Keratinocyte (primary cell): ENCODE results near the gene GSTT4. TPM values are rescaled to one million over a fixed set of nuclear protein-coding genes. Genes with fewer than 3 reads are reported as not detected.

Experiments
- DNase-seq: peaks from one replicate; pipeline ENCODE4 v3.0.0-alpha.2; 2011; ENCODE audit warnings: low read depth, missing footprints, low spot score
- FAIRE-seq: peaks from 2 replicates; lab custom pipeline; 2011; peaks lifted over from hg19 to GRCh38; lab: Jason Lieb, UNC
- H2AFZ ChIP-seq: 2 replicates; pipeline ENCODE4 v1.6.0; 2012; ENCODE audit warnings: low read length, control low read depth, inconsistent platforms; ENCODE audit not compliant: control insufficient read depth
- H3K27ac ChIP-seq: 2 replicates; pipeline ENCODE4 v1.5.1; 2011; ENCODE audit warnings: low read length; ENCODE audit not compliant: control insufficient read depth, insufficient read depth
- H3K27me3 ChIP-seq: 3 replicates; pipeline ENCODE4 v1.6.0; 2011; ENCODE audit warnings: low read length; ENCODE audit not compliant: control insufficient read depth, insufficient read depth; ENCODE audit errors: extremely low read depth
- H3K36me3 ChIP-seq, 2 experiments: 2 replicates in 1 of 2; 3 replicates in 1 of 2; pipeline ENCODE4 v1.5.1; 2011; ENCODE audit warnings: low read length in 2 of 2, mild to moderate bottlenecking in 1 of 2; ENCODE audit not compliant: control insufficient read depth in 2 of 2, insufficient read depth in 2 of 2; ENCODE audit errors: extremely low read depth in 1 of 2
- H3K4me1 ChIP-seq: 3 replicates; pipeline ENCODE4 v1.5.1; 2011; ENCODE audit warnings: low read length; ENCODE audit not compliant: control insufficient read depth, insufficient read depth; ENCODE audit errors: extremely low read depth
- H3K4me2 ChIP-seq: 3 replicates; pipeline ENCODE4 v1.6.0; 2011; ENCODE audit warnings: low read depth, low read length; ENCODE audit not compliant: control insufficient read depth, insufficient read depth; ENCODE audit errors: extremely low read depth
- H3K4me3 ChIP-seq, 3 experiments: fragments of 200-600 bp in 1 of 3; sonication (generic) in 1 of 3; 2 replicates in 2 of 3; 3 replicates in 1 of 3; pipeline ENCODE4 v1.5.1; 2011 to 2016; ENCODE audit warnings: low read length in 3 of 3, mild to moderate bottlenecking in 3 of 3, control low read depth in 2 of 3, inconsistent platforms in 1 of 3, low read depth in 1 of 3, mixed read lengths in 1 of 3, mixed run types in 1 of 3, moderate library complexity in 1 of 3; ENCODE audit not compliant: control insufficient read depth in 2 of 3, insufficient read depth in 2 of 3; ENCODE audit errors: extremely low read depth in 1 of 3
- H3K79me2 ChIP-seq: 2 replicates; pipeline ENCODE4 v1.6.0; 2012; ENCODE audit warnings: low read length; ENCODE audit not compliant: control insufficient read depth, insufficient read depth
- H3K9ac ChIP-seq: 3 replicates; pipeline ENCODE4 v1.6.0; 2011; ENCODE audit warnings: low read length; ENCODE audit not compliant: control insufficient read depth, insufficient read depth; ENCODE audit errors: extremely low read depth
- H3K9me1 ChIP-seq: 3 replicates; pipeline ENCODE4 v1.6.0; 2011; ENCODE audit warnings: low read length; ENCODE audit not compliant: control insufficient read depth, insufficient read depth; ENCODE audit errors: extremely low read depth
- H3K9me3 ChIP-seq: 2 replicates; pipeline ENCODE4 v1.5.1; 2012; ENCODE audit warnings: low read depth, low read length; ENCODE audit not compliant: control insufficient read depth
- H4K20me1 ChIP-seq: 3 replicates; pipeline ENCODE4 v1.6.0; 2011; ENCODE audit warnings: low read length; ENCODE audit not compliant: control insufficient read depth, insufficient read depth; ENCODE audit errors: extremely low read depth
- CTCF ChIP-seq, 3 experiments: IDR thresholded peaks in 1 of 3; conservative IDR thresholded peaks in 1 of 3; optimal IDR thresholded peaks in 1 of 3; 2 replicates in 2 of 3; 3 replicates in 1 of 3; pipeline versions ENCODE3 to v1.5.1; 2011; ENCODE audit warnings: low read length in 3 of 3, mild to moderate bottlenecking in 3 of 3, moderate library complexity in 2 of 3, control low read depth in 1 of 3, inconsistent platforms in 1 of 3; ENCODE audit not compliant: insufficient read depth in 2 of 3; ENCODE audit errors: extremely low read depth in 1 of 3
- EZH2 ChIP-seq: IDR thresholded peaks from one replicate; pipeline ENCODE4 v1.6.1; 2012; ENCODE audit warnings: inconsistent platforms, mild to moderate bottlenecking, low read length, moderate library complexity
- dilution Hi-C: fragments of 300-500 bp; cut with MboI; formaldehyde crosslinking; loops from one replicate; pipeline ENCODE4 v1.7.0; 2020; ENCODE audit warnings: low sequenced_read_pairs; ENCODE audit not compliant: extremely low pct_ligation_motif_present
- polyA plus RNA-seq, 5 experiments: library from polyadenylated mRNA; depleted of rRNA in 3 of 5; stranded (reverse) in 3 of 5; stranded (forward) in 1 of 5; unstranded in 1 of 5; fragments of >200 nt; gene quantifications; 1 replicate in 1 of 5; 2 replicates in 3 of 5; 3 replicates in 1 of 5; pipeline versions ENCODE4 v1.2.1 to v1.2.3, GENCODE V29; 2011 to 2012; ENCODE audit warnings: missing spikeins in 2 of 5, low read depth in 1 of 5, low replicate concordance in 1 of 5

GSTT4 gene
- polyA plus RNA-seq, 1 donor (not counting 4 experiments of a cell fraction or from before 2014, with no cell fraction given) = not detected

GRCh38 chr22:24030186-24030702 is 25.0 kb upstream of the GSTT4 start:
- Histone ChIP-seq H3K9ac (no peak overlapping the region), H3K4me3 (no peak overlapping the region), H3K36me3 (peaks cover 1 to 5% of the 10 kb centered on the region in 2 experiments), H3K27me3 (no peaks in the 10 kb centered on the region), H3K9me3 (no peaks in the 10 kb centered on the region), H2AFZ (no peak overlapping the region), H3K4me2 (no peak overlapping the region), H4K20me1 (no peaks in the 10 kb centered on the region), H3K27ac (no peak overlapping the region), H3K9me1 (peaks cover 3% of the 10 kb centered on the region), H3K79me2 (peaks cover 60% of the 10 kb centered on the region), H3K4me1 (peaks cover 8% of the 10 kb centered on the region)
- TF ChIP-seq CTCF (optimal IDR thresholded peaks at IDR 0.05 in 1 of 3, IDR thresholded peaks at IDR 0.05 in 1 of 3, conservative IDR thresholded peaks at IDR 0.05 in 1 of 3; ENCODE audit: extremely low read depth in 1 of 3, insufficient read depth in 2 of 3, low read length in 3 of 3) (no peak), EZH2 (no peak)
- FAIRE-seq = no peak
- dilution Hi-C loops = no loop called here
- DNase-seq = no peak

GRCh38 chr22:24029304-24029703 is 24.1 kb upstream of the GSTT4 start:
- Histone ChIP-seq H3K79me2 (peaks cover 62% of the 10 kb centered on the region), H2AFZ (no peak overlapping the region), H3K27ac (no peak overlapping the region), H3K36me3 (peaks cover 1 to 5% of the 10 kb centered on the region in 2 experiments), H3K4me1 (peaks cover 3% of the 10 kb centered on the region), H3K9me3 (no peaks in the 10 kb centered on the region), H3K27me3 (no peaks in the 10 kb centered on the region), H3K9me1 (peaks cover 3% of the 10 kb centered on the region), H3K4me2 (no peak overlapping the region), H3K4me3 (no peak overlapping the region), H4K20me1 (no peaks in the 10 kb centered on the region), H3K9ac (no peak overlapping the region)
- DNase-seq (no peak), FAIRE-seq (no peak)
- TF ChIP-seq CTCF (optimal IDR thresholded peaks at IDR 0.05 in 1 of 3, IDR thresholded peaks at IDR 0.05 in 1 of 3, conservative IDR thresholded peaks at IDR 0.05 in 1 of 3; ENCODE audit: extremely low read depth in 1 of 3, insufficient read depth in 2 of 3, low read length in 3 of 3) (no peak), EZH2 (no peak)
- dilution Hi-C loops = no loop called here
